GM10266 (cell line): ENCODE data around the gene PLEKHN1.

Experiments used
- DNase-seq: peaks from one replicate; pipeline ENCODE4 v3.0.0; 2012; ENCODE audit errors: extremely low spot score
- CTCF ChIP-seq: IDR thresholded peaks from 2 replicates; pipeline ENCODE4 v1.5.1; 2012; ENCODE audit warnings: mild to moderate bottlenecking, low read depth; ENCODE audit not compliant: control insufficient read depth, insufficient read depth; ENCODE audit errors: missing control alignments

Gene PLEKHN1

GRCh38 chr1:920521-920920, 45.8 kb upstream of the PLEKHN1 start:
- no peak for TF ChIP-seq CTCF
- no peak for DNase-seq

GRCh38 chr1:921011-921837, 45.1 kb upstream of the PLEKHN1 start:
- DNase-seq = peak; percentile 74
- no peak for TF ChIP-seq CTCF

DNA sequence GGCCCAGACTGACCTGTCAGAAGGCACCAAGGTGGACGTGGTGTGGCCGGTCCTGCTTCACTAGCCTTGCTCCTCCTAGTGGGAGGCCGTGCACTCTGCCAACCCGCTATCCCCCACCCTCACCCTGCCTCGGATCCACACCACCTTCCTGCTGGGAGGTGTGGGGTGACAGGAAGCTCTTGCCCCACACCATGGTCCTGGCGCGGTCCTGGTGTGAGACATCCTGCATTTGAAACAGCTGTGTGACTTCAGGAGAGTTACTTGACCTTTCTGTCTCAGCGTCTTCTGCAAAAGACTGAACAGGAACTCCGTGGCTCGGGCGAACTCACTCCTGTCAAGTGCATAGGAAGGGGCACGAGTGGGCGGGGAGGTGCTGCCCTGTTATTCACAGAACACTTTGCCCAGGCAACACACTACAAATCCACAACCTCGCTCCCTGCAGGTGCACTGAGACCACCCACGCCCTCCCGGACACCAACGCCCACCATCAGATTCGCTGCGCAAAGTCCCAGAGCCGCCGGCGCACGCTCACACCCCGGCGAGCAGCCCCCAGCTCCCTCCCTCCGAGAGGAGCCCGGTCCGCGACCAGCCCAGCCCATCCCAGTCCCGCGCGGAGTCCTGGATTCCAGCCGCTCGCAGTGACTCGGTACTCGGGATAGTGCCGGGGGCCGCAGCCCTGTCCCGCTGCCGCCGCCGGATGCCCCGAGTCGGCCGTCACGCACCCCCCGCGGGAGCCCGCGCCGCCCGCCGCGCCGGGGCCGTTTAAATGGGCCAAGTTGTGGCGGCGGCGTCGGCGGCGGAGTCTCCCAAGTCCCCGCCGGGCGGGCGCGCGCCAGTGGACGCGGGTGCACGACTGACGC, 42.9 kb upstream of the PLEKHN1 start, which contains the start of gene SAMD11:
SAMD11 (plus strand) TSS at position 793 of the 860 bp plus-strand sequence. CDS start 509 bp downstream, outside the sequence.
- no peak for TF ChIP-seq CTCF
- DNase-seq = peak; percentile 72

DNA sequence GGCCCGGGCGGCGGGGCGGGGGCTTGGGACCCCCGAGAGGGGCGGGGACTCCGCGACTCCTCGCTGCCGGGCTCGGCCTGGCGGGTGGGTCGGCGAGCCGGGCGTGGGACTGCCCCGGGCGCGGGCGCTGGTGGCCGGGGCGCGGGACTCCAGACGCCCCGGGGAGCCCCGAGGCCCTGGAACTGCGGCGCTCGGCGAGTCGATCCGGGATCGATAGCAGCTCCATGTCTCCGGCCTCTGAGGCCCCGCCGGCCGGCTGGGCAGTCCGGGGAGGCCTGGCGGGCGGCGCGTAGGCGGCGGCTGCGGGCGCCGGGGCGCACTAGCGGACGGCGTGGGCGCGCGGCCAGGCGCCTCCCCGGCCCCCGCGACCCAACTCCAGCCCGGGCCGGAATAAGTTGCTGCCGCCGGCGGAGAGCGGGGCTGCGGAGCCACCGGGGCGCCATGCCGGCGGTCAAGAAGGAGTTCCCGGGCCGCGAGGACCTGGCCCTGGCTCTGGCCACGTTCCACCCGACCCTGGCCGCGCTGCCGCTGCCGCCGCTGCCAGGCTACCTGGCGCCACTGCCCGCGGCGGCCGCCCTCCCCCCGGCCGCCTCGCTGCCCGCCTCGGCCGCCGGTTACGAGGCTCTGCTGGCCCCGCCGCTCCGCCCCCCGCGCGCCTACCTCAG, 42.2 kb upstream of the PLEKHN1 start:
- no peak for TF ChIP-seq CTCF
- no peak for DNase-seq

GRCh38 chr1:924656-925560, 41.4 kb upstream of the PLEKHN1 start:
- no peak for TF ChIP-seq CTCF
- DNase-seq = no peak

GRCh38 chr1:925561-926421, 40.5 kb upstream of the PLEKHN1 start:
- no peak for TF ChIP-seq CTCF
- DNase-seq = no peak
